Endothelial cell of umbilical vein (primary cell): Measurements from ENCODE around the gene C22orf23. TPM values are rescaled to one million over a fixed set of nuclear protein-coding genes. Genes with fewer than 3 reads are reported as not detected.

Experiments
- BruUV-seq: library from RNA; stranded (reverse); fragments of 400-500 nt; replicated peaks from 2 replicates; lab custom pipeline; 2021; lab: Mats Ljungman, UMichigan
- CTCF ChIA-PET: fragments of 300-600, 350-600 bp; sonication (Branson Sonifier 250); formaldehyde crosslinking; loops from one replicate; lab custom pipeline; 2021; ENCODE audit warnings: antibody characterized with exemption, inconsistent platforms; lab: Charles Lee
- POLR2A ChIA-PET: fragments of 300-600, 350-600 bp; sonication (Branson Sonifier 250); formaldehyde crosslinking; loops from one replicate; lab custom pipeline; 2021; ENCODE audit warnings: antibody characterized with exemption, inconsistent platforms; lab: Charles Lee
- DNase-seq: peaks from one replicate; pipeline ENCODE4 v3.0.0-alpha.2; 2011; ENCODE audit warnings: low read depth, low spot score
- FAIRE-seq: peaks from 2 replicates; lab custom pipeline; 2011; peaks lifted over from hg19 to GRCh38; lab: Jason Lieb, UNC
- H2AFZ ChIP-seq: 2 replicates; pipeline ENCODE4 v1.6.0; 2012; ENCODE audit warnings: low read depth, low read length, control low read depth, inconsistent platforms
- H3K27ac ChIP-seq: 2 replicates; pipeline ENCODE4 v1.5.1; 2011; ENCODE audit warnings: low read depth, mild to moderate bottlenecking, control low read depth, low read length, moderate library complexity; ENCODE audit not compliant: insufficient read depth
- H3K27me3 ChIP-seq, 2 experiments: 2 replicates each; pipeline versions ENCODE4 v1.6.0 to v1.6.1; 2011; ENCODE audit warnings: low read length in 2 of 2, mixed read lengths in 1 of 2; ENCODE audit not compliant: control insufficient read depth in 2 of 2, insufficient read depth in 2 of 2
- H3K36me3 ChIP-seq, 2 experiments: 2 replicates in 1 of 2; 3 replicates in 1 of 2; pipeline ENCODE4 v1.5.1; 2011; ENCODE audit warnings: low read length in 2 of 2, mild to moderate bottlenecking in 1 of 2, moderate library complexity in 1 of 2; ENCODE audit not compliant: control insufficient read depth in 2 of 2, insufficient read depth in 2 of 2; ENCODE audit errors: extremely low read depth in 1 of 2
- H3K4me1 ChIP-seq: 3 replicates; pipeline ENCODE4 v1.5.1; 2011; ENCODE audit warnings: mild to moderate bottlenecking, low read length; ENCODE audit not compliant: control insufficient read depth, insufficient read depth; ENCODE audit errors: extremely low read depth
- H3K4me2 ChIP-seq: 2 replicates; pipeline ENCODE4 v1.6.1; 2011; ENCODE audit warnings: low read length, control low read depth, mixed read lengths; ENCODE audit not compliant: insufficient read depth
- H3K4me3 ChIP-seq, 3 experiments: fragments of 200-600 bp in 1 of 3; sonication (generic), shearing (Covaris generic) in 1 of 3; replicated peaks in 1 of 3; 2 replicates each; pipeline ENCODE4 v1.5.1; 2011 to 2016; ENCODE audit warnings: control low read depth in 3 of 3, low read length in 3 of 3, mild to moderate bottlenecking in 2 of 3, inconsistent platforms in 1 of 3, low read depth in 1 of 3, moderate library complexity in 1 of 3; ENCODE audit not compliant: insufficient read depth in 1 of 3
- H3K79me2 ChIP-seq: 2 replicates; pipeline ENCODE4 v1.6.0; 2012; ENCODE audit warnings: low read length, inconsistent platforms; ENCODE audit not compliant: control insufficient read depth, insufficient read depth
- H3K9ac ChIP-seq: replicated peaks from 2 replicates; pipeline ENCODE3; 2011; ENCODE audit warnings: low read length, control low read depth; ENCODE audit not compliant: insufficient read depth; ENCODE audit errors: extremely low read depth
- H3K9me1 ChIP-seq: replicated peaks from 3 replicates; pipeline ENCODE4 v1.6.0; 2011; ENCODE audit warnings: mild to moderate bottlenecking, low read length; ENCODE audit not compliant: control insufficient read depth, insufficient read depth; ENCODE audit errors: extremely low read depth
- H3K9me3 ChIP-seq: replicated peaks from 2 replicates; pipeline ENCODE4 v1.5.1; 2012; ENCODE audit warnings: low read length, inconsistent platforms; ENCODE audit not compliant: control insufficient read depth, insufficient read depth
- H4K20me1 ChIP-seq: replicated peaks from 2 replicates; pipeline ENCODE3; 2011; ENCODE audit warnings: mild to moderate bottlenecking, low read length; ENCODE audit not compliant: control insufficient read depth, insufficient read depth; ENCODE audit errors: extremely low read depth
- CTCF ChIP-seq, 2 donors: IDR thresholded peaks; 1 replicate in 1 of 2; 2 replicates in 1 of 2; pipeline ENCODE4 v1.5.1; 2011; ENCODE audit warnings: low read length in 2 of 2, mild to moderate bottlenecking in 2 of 2, moderate library complexity in 2 of 2, control low read depth in 1 of 2, inconsistent platforms in 1 of 2, low read depth in 1 of 2; ENCODE audit not compliant: insufficient read depth in 1 of 2; ENCODE audit errors: extremely low read depth in 1 of 2
- EZH2 ChIP-seq: IDR thresholded peaks from 2 replicates; pipeline ENCODE4 v1.6.1; 2012; ENCODE audit warnings: borderline replicate concordance, low read depth, mild to moderate bottlenecking, moderate library complexity, low read length, inconsistent platforms; ENCODE audit not compliant: severe bottlenecking
- FOS ChIP-seq: IDR thresholded peaks from 2 replicates; pipeline ENCODE4 v1.6.1; 2011; ENCODE audit warnings: mild to moderate bottlenecking, low read length, moderate library complexity, borderline replicate concordance; ENCODE audit not compliant: insufficient read depth
- GATA2 ChIP-seq: IDR thresholded peaks from 2 replicates; pipeline ENCODE4 v1.7.0; 2011; ENCODE audit warnings: low read depth, mild to moderate bottlenecking, moderate library complexity, mixed read lengths, low read length; ENCODE audit not compliant: insufficient read length, insufficient read depth
- JUN ChIP-seq: IDR thresholded peaks from 2 replicates; pipeline ENCODE4 v1.6.1; 2011; ENCODE audit warnings: borderline replicate concordance, low read depth; ENCODE audit not compliant: insufficient read length, insufficient read depth
- MAX ChIP-seq: IDR thresholded peaks from 2 replicates; pipeline ENCODE4 v1.6.1; 2011; ENCODE audit not compliant: insufficient read depth, insufficient read length
- MYC ChIP-seq: IDR thresholded peaks from one replicate; pipeline ENCODE4 v1.6.1; 2011; ENCODE audit warnings: mild to moderate bottlenecking, low read depth, low read length
- POLR2A ChIP-seq: IDR thresholded peaks from 2 replicates; pipeline ENCODE4 v1.6.1; 2012; ENCODE audit warnings: low read depth, mild to moderate bottlenecking, control low read depth, low read length
- POLR2AphosphoS5 ChIP-seq: IDR thresholded peaks from 2 replicates; pipeline ENCODE4 v1.6.1; 2012; ENCODE audit warnings: low read depth, mild to moderate bottlenecking, control low read depth, low read length, moderate library complexity; ENCODE audit not compliant: insufficient read depth
- dilution Hi-C: fragments of 300-500 bp; cut with MboI; formaldehyde crosslinking; loops from one replicate; pipeline ENCODE4 v1.15.0; 2019; ENCODE audit warnings: low sequenced_read_pairs; ENCODE audit not compliant: extremely low pct_ligation_motif_present
- intact Hi-C: fragments of 100-400 bp; cut with micrococcal nuclease; formaldehyde crosslinking; loops from one replicate; pipeline ENCODE4 v1.10.0; 2022
- polyA plus RNA-seq, 4 experiments: library from polyadenylated mRNA; depleted of rRNA in 3 of 4; stranded (reverse) in 3 of 4; unstranded in 1 of 4; fragments of >200 nt; gene quantifications; 2 replicates each; pipeline versions ENCODE4 v1.2.1 to v1.2.3, GENCODE V29; 2011 to 2012; ENCODE audit warnings: missing spikeins in 1 of 4
- total RNA-seq: library from RNA; stranded (reverse); gene quantifications from 2 replicates; pipeline ENCODE4 v1.2.3, GENCODE V29; 2021

Gene C22orf23
- total and polyA plus RNA-seq, 2 donors (not counting 3 experiments of a cell fraction or from before 2014, with no cell fraction given), result 0.23 to 0.44 TPM

- Histone ChIP-seq H3K4me2 (no peak overlapping the region), H4K20me1 (no peaks in the 10 kb centered on the region), H3K9ac (no peak overlapping the region), H3K27me3 (no peaks in the 10 kb centered on the region), H3K27ac (no peak overlapping the region), H3K79me2 (no peaks in the 10 kb centered on the region), H3K9me1 (no peaks in the 10 kb centered on the region), H3K9me3 (no peaks in the 10 kb centered on the region), H3K4me1 (peaks cover 3% of the 10 kb centered on the region), H2AFZ (no peak overlapping the region), H3K36me3 (no peaks in the 10 kb centered on the region), H3K4me3 (no peak overlapping the region)
- BruUV-seq, result no TSS peak
- ChIA-PET POLR2A (no interaction called here), CTCF (interaction anchor here (1.5 kb wide), 1 partner anchor 55 kb away, joined by 3 read pairs; no protein-coding TSS in a partner anchor)
- intact Hi-C loops (no loop called here), dilution Hi-C loops (no loop called here)
- no peak for TF ChIP-seq POLR2AphosphoS5
- no peak for TF ChIP-seq MYC
- TF ChIP-seq CTCF (IDR thresholded peaks at IDR 0.05; ENCODE audit: extremely low read depth in 1 of 2, insufficient read depth in 1 of 2, low read depth in 1 of 2, low read length in 2 of 2), result no peak
- no peak for TF ChIP-seq FOS
- TF ChIP-seq EZH2, result no peak
- no peak for TF ChIP-seq JUN
- no peak for TF ChIP-seq GATA2
- no peak for TF ChIP-seq POLR2A
- TF ChIP-seq MAX, result no peak
- no peak for DNase-seq
- FAIRE-seq, result no peak
Observed at GRCh38 chr22:37996515-37997246, 43.3 kb upstream of the C22orf23 start.
